Activated CD8-positive, alpha-beta T cell treated with anti-CD3 and anti-CD28 coated beads for 36 hours (primary cell): ENCODE measurements around the gene SH3GL1. TPM values are rescaled to one million over a fixed set of nuclear protein-coding genes. Genes with fewer than 3 reads are reported as not detected.

Source experiments
- ATAC-seq: fragments of 200-7000 bp; cut with Tn5 transposase; one replicate; pipeline ENCODE4 v1.10.0; 2021; ENCODE audit warnings: mild to moderate bottlenecking, moderate library complexity
- CTCF ChIA-PET: fragments of 350-600 bp; sonication (Branson Sonifier 250); formaldehyde crosslinking; loops from one replicate; lab custom pipeline; 2021; ENCODE audit warnings: antibody characterized with exemption; lab: Charles Lee
- POLR2A ChIA-PET: fragments of 350-600 bp; sonication (Branson Sonifier 250); formaldehyde crosslinking; loops from one replicate; lab custom pipeline; 2021; ENCODE audit warnings: antibody characterized with exemption; lab: Charles Lee
- DNase-seq: peaks from one replicate; pipeline ENCODE4 v3.0.0-alpha.2; 2020
- H3K27ac Mint-ChIP-seq: one replicate; pipeline ENCODE4 v1.8.0; 2021; ENCODE audit warnings: mild to moderate bottlenecking, mixed read lengths
- H3K27me3 Mint-ChIP-seq: one replicate; pipeline ENCODE4 v1.8.0; 2021; ENCODE audit warnings: mixed read lengths
- H3K36me3 Mint-ChIP-seq: one replicate; pipeline ENCODE4 v1.8.0; 2021; ENCODE audit warnings: low read depth, mixed read lengths
- H3K4me1 Mint-ChIP-seq: one replicate; pipeline ENCODE4 v1.8.0; 2021; ENCODE audit warnings: low read depth, mixed read lengths
- H3K4me3 Mint-ChIP-seq: one replicate; pipeline ENCODE4 v1.8.0; 2021; ENCODE audit warnings: mild to moderate bottlenecking, moderate library complexity, mixed read lengths
- H3K9me3 Mint-ChIP-seq: one replicate; pipeline ENCODE4 v1.8.0; 2021; ENCODE audit warnings: mixed read lengths
- CTCF ChIP-seq: fragments of 200-600 bp; IDR thresholded peaks from one replicate; pipeline ENCODE4 v1.8.0; 2022; ENCODE audit warnings: antibody characterized with exemption, mild to moderate bottlenecking
- intact Hi-C: fragments of 100-400 bp; cut with micrococcal nuclease; formaldehyde crosslinking; loops from one replicate; pipeline ENCODE4 v1.10.0; 2022
- total RNA-seq, 2 experiments: library from RNA; stranded (reverse); gene quantifications; one replicate each; pipeline ENCODE4 v1.2.3, GENCODE V29; 2021

Gene SH3GL1
- total RNA-seq, 2 experiments from 2014 or later = 53.1 to 59.2 TPM

GRCh38 chr19:4443966-4444764 lies 43.8 kb upstream of the SH3GL1 start:
- ChIA-PET POLR2A (interaction anchor here (0.9 to 1.8 kb wide), 5 partner anchors 8 to 42 kb away, joined by 3 to 8 read pairs (median 4); partner anchors contain the start of gene CHAF1A), CTCF (no interaction called here)
- no peak for ATAC-seq
- intact Hi-C loops = no loop called here
- H3K4me3 Mint-ChIP-seq = no peak overlapping the region
- TF ChIP-seq CTCF = no peak
- H3K27me3 Mint-ChIP-seq = no peaks in the 10 kb centered on the region
- DNase-seq = no peak
- H3K27ac Mint-ChIP-seq = no peak overlapping the region
- peaks cover 18% of the 10 kb centered on the region for H3K36me3 Mint-ChIP-seq
- peaks cover 3% of the 10 kb centered on the region for H3K4me1 Mint-ChIP-seq
- no peaks in the 10 kb centered on the region for H3K9me3 Mint-ChIP-seq

DNA sequence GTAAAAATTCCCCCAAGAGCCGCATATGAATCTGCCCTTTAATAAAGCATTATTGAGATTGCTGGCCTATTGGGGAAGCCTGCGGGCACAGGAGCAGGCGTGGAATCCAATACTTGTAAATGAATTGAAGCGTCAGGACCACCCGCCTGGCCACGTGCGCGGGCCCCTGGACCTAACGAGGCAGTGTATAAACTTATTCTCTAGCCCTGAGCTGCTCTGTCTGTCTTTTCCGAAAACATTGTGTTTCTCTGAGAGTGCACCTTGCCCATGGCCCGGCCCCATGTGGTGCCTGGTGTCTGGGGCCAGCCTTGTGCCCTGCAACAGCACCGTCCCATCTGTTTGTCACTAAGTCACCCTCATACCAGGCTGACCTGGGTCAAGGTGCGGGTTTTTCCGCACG lies 42.8 kb upstream of the SH3GL1 start:
- ATAC-seq (no peak), DNase-seq (no peak)
- Mint-ChIP-seq H3K9me3 (no peaks in the 10 kb centered on the region), H3K4me1 (peaks cover 3% of the 10 kb centered on the region), H3K27ac (no peak overlapping the region), H3K36me3 (peaks cover 17% of the 10 kb centered on the region), H3K4me3 (no peak overlapping the region), H3K27me3 (no peaks in the 10 kb centered on the region)
- TF ChIP-seq CTCF = no peak
- ChIA-PET CTCF (no interaction called here), POLR2A (interaction anchor here (0.9 to 1.8 kb wide), 4 partner anchors 8 to 13 kb away, joined by 3 to 8 read pairs (median 4); no protein-coding TSS in a partner anchor)
- intact Hi-C loops = no loop called here

DNA sequence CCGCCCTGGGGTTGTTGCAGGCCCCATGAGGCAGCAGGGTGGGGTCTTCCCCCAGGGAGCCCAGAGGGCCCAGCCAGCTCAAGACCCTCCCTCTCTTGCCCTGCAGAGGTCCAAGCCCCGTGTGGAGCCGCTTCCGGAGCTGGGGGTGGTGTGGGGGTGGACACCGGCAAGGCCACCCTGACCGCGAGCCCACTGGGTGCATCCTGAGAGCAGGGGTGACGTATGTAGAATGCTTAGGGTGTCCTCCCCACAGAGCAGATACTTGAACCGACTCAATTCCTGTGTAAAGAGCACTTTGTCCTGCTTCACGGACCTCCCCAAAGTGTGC lies 42.4 kb upstream of the SH3GL1 start:
- TF ChIP-seq CTCF = no peak
- peaks cover 3% of the 10 kb centered on the region for H3K4me1 Mint-ChIP-seq
- no peak for ATAC-seq

GRCh38 chr19:4441994-4442818 lies 41.9 kb upstream of the SH3GL1 start:
- ChIA-PET POLR2A (interaction anchor here (0.7 kb wide), 1 partner anchor 24 kb away, joined by 3 read pairs; no protein-coding TSS in a partner anchor), CTCF (no interaction called here)
- ATAC-seq (no peak), DNase-seq (no peak)
- H3K9me3 Mint-ChIP-seq = no peaks in the 10 kb centered on the region
- no peak overlapping the region for H3K4me3 Mint-ChIP-seq
- H3K4me1 Mint-ChIP-seq = peaks cover 3% of the 10 kb centered on the region
- H3K27ac Mint-ChIP-seq = no peak overlapping the region
- no peak for TF ChIP-seq CTCF
- H3K36me3 Mint-ChIP-seq = peaks cover 21% of the 10 kb centered on the region
- intact Hi-C loops = no loop called here
- no peaks in the 10 kb centered on the region for H3K27me3 Mint-ChIP-seq

More for the DNA sequence above, 42.4 kb upstream of the SH3GL1 start:
- no peaks in the 10 kb centered on the region for H3K27me3 Mint-ChIP-seq
- ChIA-PET POLR2A (interaction anchor here (1.8 kb wide), 1 partner anchor 10 kb away, joined by 8 read pairs; no protein-coding TSS in a partner anchor), CTCF (no interaction called here)
- intact Hi-C loops = no loop called here
- H3K27ac Mint-ChIP-seq = no peak overlapping the region
- peaks cover 21% of the 10 kb centered on the region for H3K36me3 Mint-ChIP-seq
- H3K9me3 Mint-ChIP-seq = no peaks in the 10 kb centered on the region
- H3K4me3 Mint-ChIP-seq = no peak overlapping the region
- no peak for DNase-seq
